GM12801 (cell line): Measurements from ENCODE around the gene PCSK4.

Experiments
- TF ChIP-seq, protein P1 (sequence below): IDR thresholded peaks from one replicate; pipeline ENCODE4 v1.5.1; 2011; ENCODE audit warnings: control low read depth; ENCODE audit not compliant: insufficient read length; ENCODE audit errors: extremely low read depth

PCSK4 gene

DNA sequence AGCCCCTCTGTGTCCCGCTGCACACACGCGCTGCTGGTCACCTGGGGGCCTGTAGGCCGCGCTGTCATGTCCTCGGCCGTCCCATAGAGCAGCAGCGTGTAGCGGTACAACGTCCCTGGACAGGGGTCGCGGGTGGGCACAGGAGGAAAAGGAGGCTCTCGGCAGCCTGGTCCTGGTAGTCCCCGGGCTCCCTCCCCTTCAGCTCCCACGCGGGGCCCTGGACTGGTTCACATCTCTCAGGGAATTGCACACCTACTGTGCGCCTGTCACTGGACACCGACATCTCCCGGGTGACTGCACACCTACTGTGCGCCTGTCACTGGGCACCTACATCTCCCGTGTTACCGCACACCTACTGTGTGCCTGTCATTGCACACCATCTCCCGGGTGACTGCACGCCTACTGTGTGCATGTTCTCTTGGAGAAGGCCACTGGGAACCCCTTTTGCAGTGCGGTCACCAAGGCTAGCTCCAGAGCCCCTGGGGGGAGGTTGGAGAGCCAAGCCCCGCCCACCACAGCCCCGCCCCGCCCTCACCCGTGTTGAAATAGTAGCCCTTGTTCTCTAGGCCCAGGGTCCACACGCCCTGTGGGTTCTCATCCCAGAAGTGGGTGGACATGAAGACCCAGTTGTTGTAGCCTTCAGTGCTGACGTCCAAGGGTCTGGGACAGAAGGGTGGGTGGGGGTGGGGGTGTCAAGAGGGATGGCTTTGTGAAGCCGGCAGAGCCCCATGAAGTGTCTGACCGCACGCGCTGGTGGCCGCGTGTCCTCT, 7.6 kb downstream of the PCSK4 start:
- TF ChIP-seq, protein P1, sequence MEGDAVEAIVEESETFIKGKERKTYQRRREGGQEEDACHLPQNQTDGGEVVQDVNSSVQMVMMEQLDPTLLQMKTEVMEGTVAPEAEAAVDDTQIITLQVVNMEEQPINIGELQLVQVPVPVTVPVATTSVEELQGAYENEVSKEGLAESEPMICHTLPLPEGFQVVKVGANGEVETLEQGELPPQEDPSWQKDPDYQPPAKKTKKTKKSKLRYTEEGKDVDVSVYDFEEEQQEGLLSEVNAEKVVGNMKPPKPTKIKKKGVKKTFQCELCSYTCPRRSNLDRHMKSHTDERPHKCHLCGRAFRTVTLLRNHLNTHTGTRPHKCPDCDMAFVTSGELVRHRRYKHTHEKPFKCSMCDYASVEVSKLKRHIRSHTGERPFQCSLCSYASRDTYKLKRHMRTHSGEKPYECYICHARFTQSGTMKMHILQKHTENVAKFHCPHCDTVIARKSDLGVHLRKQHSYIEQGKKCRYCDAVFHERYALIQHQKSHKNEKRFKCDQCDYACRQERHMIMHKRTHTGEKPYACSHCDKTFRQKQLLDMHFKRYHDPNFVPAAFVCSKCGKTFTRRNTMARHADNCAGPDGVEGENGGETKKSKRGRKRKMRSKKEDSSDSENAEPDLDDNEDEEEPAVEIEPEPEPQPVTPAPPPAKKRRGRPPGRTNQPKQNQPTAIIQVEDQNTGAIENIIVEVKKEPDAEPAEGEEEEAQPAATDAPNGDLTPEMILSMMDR = no peak

GRCh38 chr19:1481893-1482360, 8.2 kb downstream of the PCSK4 start:
- TF ChIP-seq, protein P1 = no peak

- TF ChIP-seq, protein P1 = no peak
These were observed 8.8 kb downstream of the PCSK4 start for GRCh38 chr19:1481224-1481892.

DNA sequence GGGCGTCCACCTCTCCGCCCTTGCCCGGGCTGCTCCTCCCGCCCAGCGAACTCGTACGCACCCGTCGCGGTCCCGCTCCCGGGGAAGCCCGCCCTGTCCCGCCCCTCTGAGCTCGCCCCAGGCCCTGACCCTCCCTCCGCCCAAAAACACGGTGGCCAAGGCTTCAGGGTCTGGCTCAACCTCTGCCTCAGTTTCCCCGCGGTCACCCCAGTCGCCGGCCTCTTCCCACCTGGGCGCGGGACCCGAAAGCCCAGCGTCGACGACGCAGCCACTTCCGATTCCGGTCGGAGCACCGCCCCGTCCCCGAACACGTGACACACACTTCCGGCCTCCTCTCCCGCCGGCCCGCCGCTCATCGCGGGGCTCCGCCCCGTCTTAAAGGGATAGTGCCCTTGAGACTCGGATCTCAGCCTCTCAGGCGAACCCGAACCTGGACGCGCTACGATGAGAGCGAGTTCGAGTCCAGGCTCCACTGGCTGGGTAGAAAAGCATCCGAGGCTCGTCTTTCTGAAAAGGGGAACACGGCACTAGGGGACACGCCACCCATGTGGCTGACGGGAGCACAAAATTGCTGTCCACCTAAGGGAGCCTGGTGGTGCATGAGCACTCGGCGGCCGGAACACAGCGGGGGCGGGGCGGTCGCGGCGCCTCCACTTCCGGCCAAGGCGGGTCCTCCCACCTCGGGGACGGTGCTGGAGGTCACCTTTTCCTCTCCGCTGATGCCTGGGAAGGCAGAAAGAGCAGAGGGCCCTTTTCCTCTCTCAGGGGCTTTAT, 11.0 kb downstream of the PCSK4 start, which contains the start of gene C19orf25:
Gene C19orf25 (minus strand): TSS at position 282 of the 774 bp plus-strand sequence. CDS start 312 bp downstream, outside the sequence.
- TF ChIP-seq, protein P1 = no peak

DNA sequence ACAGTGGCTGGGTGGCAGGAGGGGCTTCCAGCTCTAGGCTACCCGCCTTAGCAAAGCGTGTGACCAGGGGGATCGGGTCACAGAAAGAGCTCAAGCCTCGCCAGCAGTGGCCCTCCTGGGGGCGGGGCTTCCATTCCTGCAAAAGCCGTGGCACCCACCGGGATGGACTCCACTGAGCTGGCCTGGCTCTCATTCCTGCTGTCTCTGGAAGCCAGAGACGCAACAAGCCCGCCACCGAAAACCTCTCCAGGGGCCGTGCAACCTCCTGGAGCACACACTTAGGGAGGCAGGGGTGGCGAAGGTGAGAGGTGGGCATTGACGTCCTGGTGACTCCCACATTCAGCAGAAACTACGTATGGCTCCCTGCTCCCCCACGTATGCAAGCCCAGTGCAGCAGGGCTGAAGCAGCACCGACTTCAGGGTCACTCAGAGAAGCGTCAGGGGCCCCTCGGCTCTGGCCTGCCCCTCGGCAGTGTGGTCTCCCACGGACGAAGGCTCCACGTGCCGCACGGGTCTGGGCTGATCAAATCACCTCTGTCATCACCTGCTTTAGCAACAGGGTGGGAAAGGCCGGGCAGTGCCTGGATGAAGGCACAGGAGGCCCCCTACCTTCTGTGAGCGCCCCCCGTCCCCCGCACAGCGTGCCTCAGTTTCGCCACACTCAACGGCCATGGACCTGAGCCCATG, 14.3 kb downstream of the PCSK4 start:
- TF ChIP-seq, protein P1 = no peak

GRCh38 chr19:1474765-1475351, 15.3 kb downstream of the PCSK4 start:
- TF ChIP-seq, protein P1 = no peak
